ENCODE data around the gene NLRP6. TPM values are rescaled to one million over a fixed set of nuclear protein-coding genes. Genes with fewer than 3 reads are reported as not detected.

The NLRP6 gene
- total RNA-seq, 2 experiments from 2014 or later = 0.25 to 0.65 TPM

DNA sequence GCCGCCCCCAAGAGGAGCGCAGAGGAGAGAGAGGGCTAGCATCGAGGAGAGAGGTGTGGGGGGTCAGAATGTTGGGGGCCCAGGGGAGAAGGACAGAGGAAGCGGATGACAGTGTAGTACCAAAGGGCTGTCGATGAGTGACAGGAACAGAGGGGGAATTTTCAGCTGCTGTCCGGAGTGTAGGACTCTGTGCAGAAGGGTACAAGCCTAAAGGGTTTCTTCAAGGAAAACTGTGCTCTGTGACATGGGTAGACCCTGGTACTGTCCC lies 5.3 kb upstream of the NLRP6 start:
- Histone ChIP-seq H3K27ac (ENCODE audit: low read depth, low read length, poor library complexity, severe bottlenecking) (no peak overlapping the region), H3K9me2 (ENCODE audit: insufficient read depth, low read length) (no peaks in the 10 kb centered on the region), H2AFZ (ENCODE audit: low read length) (no peak overlapping the region), H4K20me1 (ENCODE audit: insufficient read depth, low read length) (no peaks in the 10 kb centered on the region), H3K36me3 (ENCODE audit: insufficient read depth, low read length) (no peaks in the 10 kb centered on the region), H3K79me2 (ENCODE audit: insufficient read depth, low read depth, low read length) (no peaks in the 10 kb centered on the region), H3K4me1 (ENCODE audit: insufficient read depth, low read length, poor library complexity, severe bottlenecking) (peaks cover 31% of the 10 kb centered on the region), H3K4me3 (ENCODE audit: low read depth, low read length, poor library complexity, severe bottlenecking) (no peak overlapping the region), H3K4me2 (ENCODE audit: low read length) (no peak overlapping the region), H3K9me3 (ENCODE audit: low read length) (peaks cover 6% of the 10 kb centered on the region; the same call in 1 of the 2 replicates)
- DNase-seq (ENCODE audit: low spot score) = no peak
- TF ChIP-seq EZH2phosphoT487 (IDR thresholded peaks at IDR 0.05; ENCODE audit: borderline replicate concordance, low read depth, low read length) = no peak
- TF ChIP-seq, protein P1, sequence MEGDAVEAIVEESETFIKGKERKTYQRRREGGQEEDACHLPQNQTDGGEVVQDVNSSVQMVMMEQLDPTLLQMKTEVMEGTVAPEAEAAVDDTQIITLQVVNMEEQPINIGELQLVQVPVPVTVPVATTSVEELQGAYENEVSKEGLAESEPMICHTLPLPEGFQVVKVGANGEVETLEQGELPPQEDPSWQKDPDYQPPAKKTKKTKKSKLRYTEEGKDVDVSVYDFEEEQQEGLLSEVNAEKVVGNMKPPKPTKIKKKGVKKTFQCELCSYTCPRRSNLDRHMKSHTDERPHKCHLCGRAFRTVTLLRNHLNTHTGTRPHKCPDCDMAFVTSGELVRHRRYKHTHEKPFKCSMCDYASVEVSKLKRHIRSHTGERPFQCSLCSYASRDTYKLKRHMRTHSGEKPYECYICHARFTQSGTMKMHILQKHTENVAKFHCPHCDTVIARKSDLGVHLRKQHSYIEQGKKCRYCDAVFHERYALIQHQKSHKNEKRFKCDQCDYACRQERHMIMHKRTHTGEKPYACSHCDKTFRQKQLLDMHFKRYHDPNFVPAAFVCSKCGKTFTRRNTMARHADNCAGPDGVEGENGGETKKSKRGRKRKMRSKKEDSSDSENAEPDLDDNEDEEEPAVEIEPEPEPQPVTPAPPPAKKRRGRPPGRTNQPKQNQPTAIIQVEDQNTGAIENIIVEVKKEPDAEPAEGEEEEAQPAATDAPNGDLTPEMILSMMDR (conservative IDR thresholded peaks at IDR 0.05; ENCODE audit: low read length) = no peak
- ChIA-PET POLR2A (interaction anchor here (0.6 kb wide), 1 partner anchor 66 kb away, joined by 6 read pairs; the partner anchor contains the start of gene BET1L), CTCF (ENCODE audit: unreplicated experiment) (no interaction called here)
- intact Hi-C loops (cut with micrococcal nuclease; ENCODE audit: unreplicated experiment) = no loop called here
- no TSS peak for BruUV-seq (replicated peaks)

DNA sequence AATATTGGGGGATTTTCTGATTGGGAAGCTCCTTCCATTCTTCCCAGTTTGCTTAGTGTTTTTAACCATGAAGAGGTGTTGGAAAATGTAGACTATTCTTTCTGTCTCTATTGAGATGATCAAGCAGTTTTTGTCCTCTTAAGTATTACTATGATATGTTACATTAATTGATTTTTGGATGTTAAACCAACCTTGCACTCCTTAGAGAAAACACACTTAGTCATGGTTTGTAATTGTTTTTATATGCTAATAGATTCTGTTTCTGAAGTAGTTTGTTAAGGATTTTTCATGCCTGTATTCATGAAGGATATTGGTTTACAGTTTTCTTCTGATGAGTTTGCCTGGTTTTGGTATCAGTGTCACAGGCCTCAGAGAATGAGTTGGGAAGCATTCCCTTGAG lies 2.0 kb upstream of the NLRP6 start:
- intact Hi-C loops (cut with micrococcal nuclease; ENCODE audit: unreplicated experiment) = no loop called here
- POLR2A ChIA-PET = interaction anchor here (0.6 kb wide), 4 partner anchors 11 to 235 kb away, joined by 3 read pairs; no protein-coding TSS in a partner anchor

More for the DNA sequence above, 2.0 kb upstream of the NLRP6 start:
- H4K20me1 ChIP-seq (ENCODE audit: insufficient read depth, low read length) = no peaks in the 10 kb centered on the region
- DNase-seq (ENCODE audit: low spot score) = no peak
- CTCF ChIA-PET (ENCODE audit: unreplicated experiment) = interaction anchor here (0.9 kb wide), 1 partner anchor 24 kb away, joined by 3 read pairs; no protein-coding TSS in a partner anchor
- H3K79me2 ChIP-seq (ENCODE audit: insufficient read depth, low read depth, low read length) = no peaks in the 10 kb centered on the region
- TF ChIP-seq EZH2phosphoT487 (IDR thresholded peaks at IDR 0.05; ENCODE audit: borderline replicate concordance, low read depth, low read length) = no peak
- TF ChIP-seq, protein P1 (conservative IDR thresholded peaks at IDR 0.05; ENCODE audit: low read length) = no peak
- peaks cover 5% of the 10 kb centered on the region for H3K4me1 ChIP-seq (ENCODE audit: insufficient read depth, low read length, poor library complexity, severe bottlenecking)
- H3K9me3 ChIP-seq (ENCODE audit: low read length) = peaks cover 6% of the 10 kb centered on the region; the same call in 1 of the 2 replicates
- no peaks in the 10 kb centered on the region for H3K9me2 ChIP-seq (ENCODE audit: insufficient read depth, low read length)
- no peak overlapping the region for H3K4me2 ChIP-seq (ENCODE audit: low read length)
- H3K27ac ChIP-seq (ENCODE audit: low read depth, low read length, poor library complexity, severe bottlenecking) = no peak overlapping the region
- BruUV-seq (replicated peaks) = no TSS peak
- H2AFZ ChIP-seq (ENCODE audit: low read length) = no peak overlapping the region
- H3K4me3 ChIP-seq (ENCODE audit: low read depth, low read length, poor library complexity, severe bottlenecking) = no peak overlapping the region
- H3K36me3 ChIP-seq (ENCODE audit: insufficient read depth, low read length) = no peaks in the 10 kb centered on the region

Measured in OCI-LY7 (cell line).